ENCODE data around the gene CAPN2. TPM values are rescaled to one million over a fixed set of nuclear protein-coding genes. Genes with fewer than 3 reads are reported as not detected.

Gene CAPN2
- total RNA-seq, 3 donors from 2014 or later (not counting 1 experiment from before 2014, with no cell fraction given): 228 to 275 (median 236) TPM

DNA sequence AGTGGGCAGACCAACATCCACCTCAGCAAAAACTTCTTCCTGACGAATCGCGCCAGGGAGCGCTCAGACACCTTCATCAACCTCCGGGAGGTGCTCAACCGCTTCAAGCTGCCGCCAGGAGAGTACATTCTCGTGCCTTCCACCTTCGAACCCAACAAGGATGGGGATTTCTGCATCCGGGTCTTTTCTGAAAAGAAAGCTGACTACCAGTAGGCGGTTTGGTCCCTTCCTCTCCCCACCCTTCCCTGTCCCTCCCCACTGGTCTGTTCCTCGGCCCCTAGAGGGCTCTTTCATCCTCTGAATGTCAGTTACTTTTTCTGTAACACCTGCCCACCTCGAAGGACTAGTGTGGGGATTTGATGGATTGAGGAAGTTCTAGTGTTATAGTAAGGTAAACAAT is 46.9 kb downstream of the CAPN2 start:
- H3K9me3 Mint-ChIP-seq: no peaks in the 10 kb centered on the region
- peaks cover 7% of the 10 kb centered on the region for H3K36me3 Mint-ChIP-seq
- H3K4me3 Mint-ChIP-seq: no peak overlapping the region
- Histone ChIP-seq H3K9me3 (ENCODE audit: control insufficient read depth, insufficient read depth, low read length) (no peaks in the 10 kb centered on the region), H3K36me3 (ENCODE audit: control insufficient read depth, insufficient read depth, low read length) (peaks cover 92% of the 10 kb centered on the region), H3K4me1 (ENCODE audit: control insufficient read depth, insufficient read depth, low read length) (no peaks in the 10 kb centered on the region), H3K27me3 (ENCODE audit: control insufficient read depth, insufficient read depth, low read length) (no peaks in the 10 kb centered on the region), H3K4me3 (ENCODE audit: low read length) (no peak overlapping the region), H3K27ac (ENCODE audit: low read length) (no peak overlapping the region)
- ATAC-seq: no peak
- no peaks in the 10 kb centered on the region for H3K4me1 Mint-ChIP-seq
- H3K27ac Mint-ChIP-seq: peak overlapping the region; percentile 41 to 75
- DNase-seq: no peak
- intact Hi-C loops (cut with micrococcal nuclease): no loop called here
- no peaks in the 10 kb centered on the region for H3K27me3 Mint-ChIP-seq (ENCODE audit: low read depth in 2 of 2)
- TF ChIP-seq, protein P1, sequence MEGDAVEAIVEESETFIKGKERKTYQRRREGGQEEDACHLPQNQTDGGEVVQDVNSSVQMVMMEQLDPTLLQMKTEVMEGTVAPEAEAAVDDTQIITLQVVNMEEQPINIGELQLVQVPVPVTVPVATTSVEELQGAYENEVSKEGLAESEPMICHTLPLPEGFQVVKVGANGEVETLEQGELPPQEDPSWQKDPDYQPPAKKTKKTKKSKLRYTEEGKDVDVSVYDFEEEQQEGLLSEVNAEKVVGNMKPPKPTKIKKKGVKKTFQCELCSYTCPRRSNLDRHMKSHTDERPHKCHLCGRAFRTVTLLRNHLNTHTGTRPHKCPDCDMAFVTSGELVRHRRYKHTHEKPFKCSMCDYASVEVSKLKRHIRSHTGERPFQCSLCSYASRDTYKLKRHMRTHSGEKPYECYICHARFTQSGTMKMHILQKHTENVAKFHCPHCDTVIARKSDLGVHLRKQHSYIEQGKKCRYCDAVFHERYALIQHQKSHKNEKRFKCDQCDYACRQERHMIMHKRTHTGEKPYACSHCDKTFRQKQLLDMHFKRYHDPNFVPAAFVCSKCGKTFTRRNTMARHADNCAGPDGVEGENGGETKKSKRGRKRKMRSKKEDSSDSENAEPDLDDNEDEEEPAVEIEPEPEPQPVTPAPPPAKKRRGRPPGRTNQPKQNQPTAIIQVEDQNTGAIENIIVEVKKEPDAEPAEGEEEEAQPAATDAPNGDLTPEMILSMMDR (IDR thresholded peaks at IDR 0.05): no peak
- 91% methylated on average over 13 of the region's 13 CpGs for WGBS (ENCODE audit: insufficient coverage)

DNA sequence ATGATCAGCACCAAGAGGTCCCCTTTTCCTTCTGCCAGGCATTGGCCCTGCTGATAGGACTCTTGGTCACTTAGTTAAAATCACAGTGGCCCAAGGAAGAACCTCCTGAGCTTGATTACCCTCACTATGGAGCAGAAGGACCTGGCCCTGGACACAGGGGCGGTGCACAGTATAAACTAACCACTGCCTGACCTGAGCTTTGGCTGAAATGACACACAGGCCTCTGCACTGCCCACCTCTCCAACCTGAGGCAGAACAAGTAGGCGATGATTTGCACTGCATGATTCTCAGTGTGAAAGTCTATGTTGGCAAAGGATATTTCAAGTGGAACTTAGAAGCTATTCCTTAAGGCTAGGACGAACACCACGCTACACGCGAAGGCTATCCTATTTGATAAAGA is 48.5 kb downstream of the CAPN2 start:
- H3K27me3 ChIP-seq (ENCODE audit: control insufficient read depth, insufficient read depth, low read length): no peaks in the 10 kb centered on the region
- intact Hi-C loops (cut with micrococcal nuclease): no loop called here
- TF ChIP-seq, protein P1 (IDR thresholded peaks at IDR 0.05): no peak
- no peak for ATAC-seq
- DNase-seq: no peak
- no peak overlapping the region for H3K27ac ChIP-seq (ENCODE audit: low read length)
- Mint-ChIP-seq H3K4me1 (no peaks in the 10 kb centered on the region), H3K36me3 (peaks cover 7% of the 10 kb centered on the region), H3K9me3 (no peaks in the 10 kb centered on the region), H3K27me3 (ENCODE audit: low read depth in 2 of 2) (no peaks in the 10 kb centered on the region), H3K27ac (no peak overlapping the region), H3K4me3 (no peak overlapping the region)
- H3K9me3 ChIP-seq (ENCODE audit: control insufficient read depth, insufficient read depth, low read length): no peaks in the 10 kb centered on the region
- H3K36me3 ChIP-seq (ENCODE audit: control insufficient read depth, insufficient read depth, low read length): peaks cover 88% of the 10 kb centered on the region
- WGBS (ENCODE audit: insufficient coverage): 95% methylated on average over 6 of the region's 6 CpGs
- no peak overlapping the region for H3K4me3 ChIP-seq (ENCODE audit: low read length)
- no peaks in the 10 kb centered on the region for H3K4me1 ChIP-seq (ENCODE audit: control insufficient read depth, insufficient read depth, low read length)

DNA sequence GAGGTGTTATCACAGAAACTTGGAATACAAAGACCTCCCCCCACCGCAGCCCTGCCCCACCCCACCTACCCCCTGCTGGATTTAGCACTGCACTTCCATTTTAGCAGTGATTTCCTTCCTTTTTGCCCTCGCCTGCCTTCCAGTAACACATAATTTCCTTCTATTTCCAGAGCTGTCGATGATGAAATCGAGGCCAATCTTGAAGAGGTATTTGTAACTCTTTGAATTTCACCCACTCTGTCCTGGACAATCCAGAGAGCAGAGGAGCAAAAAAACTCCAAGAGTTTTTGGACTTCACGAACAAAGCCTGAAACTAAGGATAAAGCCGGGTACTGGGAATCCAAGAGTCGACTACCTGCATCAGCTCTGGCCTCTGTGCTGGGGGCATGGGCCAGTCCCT is 49.1 kb downstream of the CAPN2 start:
- Mint-ChIP-seq H3K4me1 (no peaks in the 10 kb centered on the region), H3K4me3 (no peak overlapping the region), H3K27ac (peak overlapping the region in 1 of 2 donors; percentile 49), H3K36me3 (peaks cover 7% of the 10 kb centered on the region), H3K27me3 (ENCODE audit: low read depth in 2 of 2) (no peaks in the 10 kb centered on the region), H3K9me3 (no peaks in the 10 kb centered on the region)
- no peak overlapping the region for H3K4me3 ChIP-seq (ENCODE audit: low read length)
- no peaks in the 10 kb centered on the region for H3K27me3 ChIP-seq (ENCODE audit: control insufficient read depth, insufficient read depth, low read length)
- H3K4me1 ChIP-seq (ENCODE audit: control insufficient read depth, insufficient read depth, low read length): no peaks in the 10 kb centered on the region
- TF ChIP-seq, protein P1 (IDR thresholded peaks at IDR 0.05): no peak
- no peak overlapping the region for H3K27ac ChIP-seq (ENCODE audit: low read length)
- intact Hi-C loops (cut with micrococcal nuclease): no loop called here
- 83% methylated on average over 7 of the region's 7 CpGs for WGBS (ENCODE audit: insufficient coverage)
- H3K9me3 ChIP-seq (ENCODE audit: control insufficient read depth, insufficient read depth, low read length): no peaks in the 10 kb centered on the region
- DNase-seq (no peak), ATAC-seq (no peak)
- peaks cover 88% of the 10 kb centered on the region for H3K36me3 ChIP-seq (ENCODE audit: control insufficient read depth, insufficient read depth, low read length)

DNA sequence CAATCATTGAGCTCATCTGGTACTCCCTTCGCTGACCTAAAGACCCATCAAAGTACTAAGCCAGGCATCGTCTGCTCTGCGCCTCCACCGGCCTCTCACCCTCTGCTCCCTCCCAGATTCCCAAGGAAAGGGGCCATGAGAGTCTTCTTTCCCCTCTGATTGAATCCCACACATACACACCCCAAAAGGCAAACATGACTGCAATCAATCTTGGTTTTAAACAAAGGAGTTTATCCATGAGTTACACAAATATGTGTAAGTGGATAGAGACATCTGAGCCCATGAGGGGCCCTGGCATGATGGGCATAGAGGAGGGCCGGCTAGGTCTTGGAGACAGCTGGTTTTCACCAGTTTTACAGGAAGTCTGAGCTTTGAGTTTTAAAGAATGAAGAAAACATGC is 50.9 kb downstream of the CAPN2 start:
- Mint-ChIP-seq H3K4me3 (no peak overlapping the region), H3K4me1 (no peaks in the 10 kb centered on the region), H3K36me3 (peaks cover 7% of the 10 kb centered on the region), H3K9me3 (no peaks in the 10 kb centered on the region), H3K27me3 (ENCODE audit: low read depth in 2 of 2) (no peaks in the 10 kb centered on the region), H3K27ac (peak overlapping the region; percentile 13 to 39)
- no peaks in the 10 kb centered on the region for H3K27me3 ChIP-seq (ENCODE audit: control insufficient read depth, insufficient read depth, low read length)
- DNase-seq: no peak
- no peaks in the 10 kb centered on the region for H3K9me3 ChIP-seq (ENCODE audit: control insufficient read depth, insufficient read depth, low read length)
- H3K4me1 ChIP-seq (ENCODE audit: control insufficient read depth, insufficient read depth, low read length): no peaks in the 10 kb centered on the region
- no peak for ATAC-seq
- H3K36me3 ChIP-seq (ENCODE audit: control insufficient read depth, insufficient read depth, low read length): peaks cover 74% of the 10 kb centered on the region
- 97% methylated on average over 5 of the region's 5 CpGs for WGBS (ENCODE audit: insufficient coverage)
- TF ChIP-seq, protein P1 (IDR thresholded peaks at IDR 0.05): no peak
- no peak overlapping the region for H3K27ac ChIP-seq (ENCODE audit: low read length)
- intact Hi-C loops (cut with micrococcal nuclease): no loop called here
- H3K4me3 ChIP-seq (ENCODE audit: low read length): no peak overlapping the region

Data from natural killer cell (primary cell).